OCI-M2 (cell line): ENCODE data around the gene SCRN2.

ENCODE experiments used
- DNase-seq: peaks from one replicate; lab custom pipeline; 2025; ENCODE audit not compliant: unreplicated experiment; lab: John Stamatoyannopoulos, UW

Gene SCRN2

GRCh38 chr17:47821424-47822391, 19.4 kb downstream of the SCRN2 start, which contains the start of gene OSBPL7:
OSBPL7 (minus strand) TSS chr17:47821794; CDS start chr17:47820278, 1,516 bp downstream.
- no peak for DNase-seq

- no peak for DNase-seq
Measured at GRCh38 chr17:47821031-47821423, 20.0 kb downstream of the SCRN2 start.

- DNase-seq = no peak
Measured at GRCh38 chr17:47820033-47820789, 20.9 kb downstream of the SCRN2 start.

- DNase-seq = no peak
Measured at GRCh38 chr17:47819475-47819874, 21.6 kb downstream of the SCRN2 start.

- no peak for DNase-seq
Measured at GRCh38 chr17:47818002-47818695, 22.9 kb downstream of the SCRN2 start.

- DNase-seq = no peak
Measured at GRCh38 chr17:47816947-47817346, 24.1 kb downstream of the SCRN2 start.

- no peak for DNase-seq
Measured at GRCh38 chr17:47816111-47816735, 24.9 kb downstream of the SCRN2 start.

- no peak for DNase-seq
Measured at GRCh38 chr17:47815106-47815918, 25.8 kb downstream of the SCRN2 start.

GRCh38 chr17:47813512-47814031, 27.5 kb downstream of the SCRN2 start:
- DNase-seq = no peak

- no peak for DNase-seq
Measured at GRCh38 chr17:47813077-47813476, 28.0 kb downstream of the SCRN2 start.

- DNase-seq = no peak
Measured at GRCh38 chr17:47812146-47812920, 28.7 kb downstream of the SCRN2 start.

GRCh38 chr17:47811709-47812108, 29.4 kb downstream of the SCRN2 start:
- DNase-seq = no peak

- no peak for DNase-seq
Measured at GRCh38 chr17:47810901-47811635, 30.0 kb downstream of the SCRN2 start.

GRCh38 chr17:47810200-47810821, 30.8 kb downstream of the SCRN2 start:
- no peak for DNase-seq

GRCh38 chr17:47808830-47809480, 32.1 kb downstream of the SCRN2 start:
- DNase-seq = no peak

- DNase-seq = no peak
Measured at GRCh38 chr17:47808036-47808829, 32.8 kb downstream of the SCRN2 start.

- no peak for DNase-seq
Measured at GRCh38 chr17:47807421-47807820, 33.7 kb downstream of the SCRN2 start.
